ENCODE measurements around the gene CXCL17.

The CXCL17 gene

GRCh38 chr19:42475366-42475765, 32.6 kb upstream of the CXCL17 start:
- no peak overlapping the region for H3K27ac ChIP-seq (ENCODE audit: low read depth, low read length, severe bottlenecking)
- no peak overlapping the region for H3K4me3 ChIP-seq (ENCODE audit: extremely low read depth, insufficient read depth, low read length, poor library complexity, severe bottlenecking)
- WGBS, 2 experiments (ENCODE audit: insufficient coverage in 2 of 2), result 10% methylated on average over 1 of the region's 4 CpGs; no CpG with 5 or more reads in 1 of the 2 experiments
- H3K36me3 ChIP-seq (ENCODE audit: control insufficient read depth, insufficient read depth, low read length), result no peaks in the 10 kb centered on the region
- peaks cover 12% of the 10 kb centered on the region for H3K4me1 ChIP-seq (ENCODE audit: control insufficient read depth, insufficient read depth, low read length, poor library complexity, severe bottlenecking)
- H3K9me3 ChIP-seq (ENCODE audit: control insufficient read depth, low read length), result no peaks in the 10 kb centered on the region

GRCh38 chr19:42474743-42475142, 32.0 kb upstream of the CXCL17 start:
- Histone ChIP-seq H3K9me3 (ENCODE audit: control insufficient read depth, low read length) (no peaks in the 10 kb centered on the region), H3K4me1 (ENCODE audit: control insufficient read depth, insufficient read depth, low read length, poor library complexity, severe bottlenecking) (peaks cover 10% of the 10 kb centered on the region), H3K27ac (ENCODE audit: low read depth, low read length, severe bottlenecking) (no peak overlapping the region), H3K36me3 (ENCODE audit: control insufficient read depth, insufficient read depth, low read length) (no peaks in the 10 kb centered on the region), H3K4me3 (ENCODE audit: extremely low read depth, insufficient read depth, low read length, poor library complexity, severe bottlenecking) (no peak overlapping the region)
- 52 to 61% methylated on average over 4 of the region's 4 CpGs for WGBS, 2 experiments (ENCODE audit: insufficient coverage in 2 of 2)

GRCh38 chr19:42473686-42474085, 30.9 kb upstream of the CXCL17 start:
- no peaks in the 10 kb centered on the region for H3K36me3 ChIP-seq (ENCODE audit: control insufficient read depth, insufficient read depth, low read length)
- 27 to 30% methylated on average over 2 to 5 of the region's 6 CpGs for WGBS, 2 experiments (ENCODE audit: insufficient coverage in 2 of 2)
- H3K4me3 ChIP-seq (ENCODE audit: extremely low read depth, insufficient read depth, low read length, poor library complexity, severe bottlenecking), result no peak overlapping the region
- peaks cover 9% of the 10 kb centered on the region for H3K4me1 ChIP-seq (ENCODE audit: control insufficient read depth, insufficient read depth, low read length, poor library complexity, severe bottlenecking)
- H3K27ac ChIP-seq (ENCODE audit: low read depth, low read length, severe bottlenecking), result no peak overlapping the region
- no peaks in the 10 kb centered on the region for H3K9me3 ChIP-seq (ENCODE audit: control insufficient read depth, low read length)

- Histone ChIP-seq H3K9me3 (ENCODE audit: control insufficient read depth, low read length) (no peaks in the 10 kb centered on the region), H3K36me3 (ENCODE audit: control insufficient read depth, insufficient read depth, low read length) (no peaks in the 10 kb centered on the region), H3K27ac (ENCODE audit: low read depth, low read length, severe bottlenecking) (no peak overlapping the region), H3K4me3 (ENCODE audit: extremely low read depth, insufficient read depth, low read length, poor library complexity, severe bottlenecking) (no peak overlapping the region), H3K4me1 (ENCODE audit: control insufficient read depth, insufficient read depth, low read length, poor library complexity, severe bottlenecking) (peaks cover 10% of the 10 kb centered on the region)
- 96 to 100% methylated on average over 3 to 5 of the region's 7 CpGs for WGBS, 2 experiments (ENCODE audit: insufficient coverage in 2 of 2)
Observed at GRCh38 chr19:42472402-42473147, 29.8 kb upstream of the CXCL17 start.

- WGBS, 2 experiments (ENCODE audit: insufficient coverage in 2 of 2), result 81 to 87% methylated on average over 6 to 7 of the region's 7 CpGs
- H3K36me3 ChIP-seq (ENCODE audit: control insufficient read depth, insufficient read depth, low read length), result no peaks in the 10 kb centered on the region
- H3K27ac ChIP-seq (ENCODE audit: low read depth, low read length, severe bottlenecking), result no peak overlapping the region
Observed at GRCh38 chr19:42471554-42472249, 29.0 kb upstream of the CXCL17 start.

GRCh38 chr19:42469311-42470235, 26.8 kb upstream of the CXCL17 start:
- peak overlapping the region; percentile 88 for H3K27ac ChIP-seq (ENCODE audit: low read depth, low read length, severe bottlenecking)
- H3K4me1 ChIP-seq (ENCODE audit: control insufficient read depth, insufficient read depth, low read length, poor library complexity, severe bottlenecking), result peaks cover 30% of the 10 kb centered on the region
- H3K36me3 ChIP-seq (ENCODE audit: control insufficient read depth, insufficient read depth, low read length), result no peaks in the 10 kb centered on the region
- H3K4me3 ChIP-seq (ENCODE audit: extremely low read depth, insufficient read depth, low read length, poor library complexity, severe bottlenecking), result no peak overlapping the region
- WGBS, 2 experiments (ENCODE audit: insufficient coverage in 2 of 2), result 87 to 91% methylated on average over 6 to 7 of the region's 8 CpGs
- H3K9me3 ChIP-seq (ENCODE audit: control insufficient read depth, low read length), result no peaks in the 10 kb centered on the region

More at GRCh38 chr19:42471554-42472249, 29.0 kb upstream of the CXCL17 start:
- H3K4me3 ChIP-seq (ENCODE audit: extremely low read depth, insufficient read depth, low read length, poor library complexity, severe bottlenecking), result no peak overlapping the region
- H3K4me1 ChIP-seq (ENCODE audit: control insufficient read depth, insufficient read depth, low read length, poor library complexity, severe bottlenecking), result peaks cover 19% of the 10 kb centered on the region
- no peaks in the 10 kb centered on the region for H3K9me3 ChIP-seq (ENCODE audit: control insufficient read depth, low read length)

GRCh38 chr19:42468273-42468796, 25.6 kb upstream of the CXCL17 start:
- Histone ChIP-seq H3K4me1 (ENCODE audit: control insufficient read depth, insufficient read depth, low read length, poor library complexity, severe bottlenecking) (peaks cover 30% of the 10 kb centered on the region), H3K9me3 (ENCODE audit: control insufficient read depth, low read length) (no peaks in the 10 kb centered on the region), H3K36me3 (ENCODE audit: control insufficient read depth, insufficient read depth, low read length) (no peaks in the 10 kb centered on the region), H3K27ac (ENCODE audit: low read depth, low read length, severe bottlenecking) (peak overlapping the region; percentile 70), H3K4me3 (ENCODE audit: extremely low read depth, insufficient read depth, low read length, poor library complexity, severe bottlenecking) (no peak overlapping the region)
- WGBS, 2 experiments (ENCODE audit: insufficient coverage in 2 of 2), result 43 to 60% methylated on average over 1 of the region's 3 CpGs

GRCh38 chr19:42467183-42467760, 24.5 kb upstream of the CXCL17 start:
- Histone ChIP-seq H3K27ac (ENCODE audit: low read depth, low read length, severe bottlenecking) (no peak overlapping the region), H3K4me3 (ENCODE audit: extremely low read depth, insufficient read depth, low read length, poor library complexity, severe bottlenecking) (no peak overlapping the region), H3K9me3 (ENCODE audit: control insufficient read depth, low read length) (no peaks in the 10 kb centered on the region), H3K4me1 (ENCODE audit: control insufficient read depth, insufficient read depth, low read length, poor library complexity, severe bottlenecking) (peaks cover 27% of the 10 kb centered on the region), H3K36me3 (ENCODE audit: control insufficient read depth, insufficient read depth, low read length) (no peaks in the 10 kb centered on the region)
- 86 to 90% methylated on average over 5 of the region's 5 CpGs for WGBS, 2 experiments (ENCODE audit: insufficient coverage in 2 of 2)

GRCh38 chr19:42466521-42467182, 23.9 kb upstream of the CXCL17 start:
- no peaks in the 10 kb centered on the region for H3K9me3 ChIP-seq (ENCODE audit: control insufficient read depth, low read length)
- H3K36me3 ChIP-seq (ENCODE audit: control insufficient read depth, insufficient read depth, low read length), result no peaks in the 10 kb centered on the region
- H3K27ac ChIP-seq (ENCODE audit: low read depth, low read length, severe bottlenecking), result no peak overlapping the region
- H3K4me3 ChIP-seq (ENCODE audit: extremely low read depth, insufficient read depth, low read length, poor library complexity, severe bottlenecking), result no peak overlapping the region
- 80 to 89% methylated on average over 4 of the region's 5 CpGs for WGBS, 2 experiments (ENCODE audit: insufficient coverage in 2 of 2)
- H3K4me1 ChIP-seq (ENCODE audit: control insufficient read depth, insufficient read depth, low read length, poor library complexity, severe bottlenecking), result peaks cover 27% of the 10 kb centered on the region

Data from mesodermal cell (in vitro differentiated cells).